Tibial nerve (tissue), 4 donors: ENCODE results near the gene SNRPD2. TPM values are rescaled to one million over a fixed set of nuclear protein-coding genes. Genes with fewer than 3 reads are reported as not detected.

Experiments used
- DNase-seq, 2 donors: peaks; one replicate each; pipeline ENCODE4 v3.0.0-alpha.2; 2019; ENCODE audit warnings: low spot score in 2 of 2
- H3K27ac ChIP-seq, 4 donors: fragments of 200-600 bp; sonication (generic) in 3 of 4; one replicate each; pipeline ENCODE4 v1.5.1; 2017 to 2019; ENCODE audit warnings: mild to moderate bottlenecking in 1 of 4
- H3K27me3 ChIP-seq, 2 donors: fragments of 200-600 bp; sonication (generic) in 1 of 2; one replicate each; pipeline versions ENCODE4 v1.5.1 to v1.6.0; 2017 to 2019
- H3K36me3 ChIP-seq, 3 donors: fragments of 200-600 bp; sonication (generic); one replicate each; pipeline ENCODE4 v1.5.1; 2018 to 2019
- H3K4me1 ChIP-seq, 4 donors: fragments of 200-600 bp; sonication (generic) in 3 of 4; one replicate each; pipeline ENCODE4 v1.5.1; 2017 to 2019
- H3K4me3 ChIP-seq, 4 donors: fragments of 200-600 bp; sonication (generic) in 3 of 4; one replicate each; pipeline ENCODE4 v1.5.1; 2017 to 2019; ENCODE audit warnings: mild to moderate bottlenecking in 1 of 4, moderate library complexity in 1 of 4
- H3K9me3 ChIP-seq, 4 donors: fragments of 200-600 bp; sonication (generic) in 3 of 4; one replicate each; pipeline ENCODE4 v1.5.1; 2017 to 2019
- CTCF ChIP-seq, 5 experiments: fragments of 200-600 bp in 3 of 5; fragments of 450-650 bp in 2 of 5; sonication (generic) in 3 of 5; IDR thresholded peaks; one replicate each; pipeline ENCODE4 v1.5.1; 2016 to 2019; ENCODE audit warnings: antibody characterized with exemption in 5 of 5, mild to moderate bottlenecking in 3 of 5, moderate library complexity in 2 of 5
- EP300 ChIP-seq, 2 donors: sonication (generic); formaldehyde crosslinking; IDR thresholded peaks; one replicate each; pipeline ENCODE4 v1.6.1; 2017; ENCODE audit warnings: antibody characterized with exemption in 2 of 2, mild to moderate bottlenecking in 1 of 2
- POLR2A ChIP-seq, 2 donors: fragments of 450-650 bp; IDR thresholded peaks; one replicate each; pipeline ENCODE4 v1.6.1; 2017; ENCODE audit warnings: antibody characterized with exemption in 2 of 2, mild to moderate bottlenecking in 2 of 2, moderate library complexity in 2 of 2
- WGBS, 2 donors: methylation state at CpG; one replicate each; pipeline ENCODE4 v1.1.5; 2018; 5-methylcytosine and 5-hydroxymethylcytosine counted together
- total RNA-seq, 4 donors: library from RNA; depleted of rRNA; stranded (reverse); fragments of >200 nt; gene quantifications; one replicate each; pipeline ENCODE4 v1.1.0, GENCODE V29; 2016

The SNRPD2 gene
- total RNA-seq, 4 donors from 2014 or later: 125 to 151 (median 137) TPM

GRCh38 chr19:45645068-45645630, 46.6 kb downstream of the SNRPD2 start:
- H3K36me3 ChIP-seq: no peaks in the 10 kb centered on the region
- no peak for TF ChIP-seq POLR2A (IDR thresholded peaks at IDR 0.05)
- TF ChIP-seq EP300 (IDR thresholded peaks at IDR 0.05): no peak
- no peak for TF ChIP-seq CTCF (IDR thresholded peaks at IDR 0.05)
- H3K27ac ChIP-seq: no peak overlapping the region
- H3K9me3 ChIP-seq: no peaks in the 10 kb centered on the region
- WGBS, 2 donors: 12 to 14% methylated on average over 23 to 27 of the region's 35 CpGs
- H3K4me3 ChIP-seq: peak overlapping the region in 2 of 4 donors; percentile 34 to 39
- peaks cover 0 to 48% (median 25%) of the 10 kb centered on the region in 4 donors for H3K4me1 ChIP-seq
- H3K27me3 ChIP-seq: peaks cover 0 to 44% of the 10 kb centered on the region in 2 donors
- no peak for DNase-seq

DNA sequence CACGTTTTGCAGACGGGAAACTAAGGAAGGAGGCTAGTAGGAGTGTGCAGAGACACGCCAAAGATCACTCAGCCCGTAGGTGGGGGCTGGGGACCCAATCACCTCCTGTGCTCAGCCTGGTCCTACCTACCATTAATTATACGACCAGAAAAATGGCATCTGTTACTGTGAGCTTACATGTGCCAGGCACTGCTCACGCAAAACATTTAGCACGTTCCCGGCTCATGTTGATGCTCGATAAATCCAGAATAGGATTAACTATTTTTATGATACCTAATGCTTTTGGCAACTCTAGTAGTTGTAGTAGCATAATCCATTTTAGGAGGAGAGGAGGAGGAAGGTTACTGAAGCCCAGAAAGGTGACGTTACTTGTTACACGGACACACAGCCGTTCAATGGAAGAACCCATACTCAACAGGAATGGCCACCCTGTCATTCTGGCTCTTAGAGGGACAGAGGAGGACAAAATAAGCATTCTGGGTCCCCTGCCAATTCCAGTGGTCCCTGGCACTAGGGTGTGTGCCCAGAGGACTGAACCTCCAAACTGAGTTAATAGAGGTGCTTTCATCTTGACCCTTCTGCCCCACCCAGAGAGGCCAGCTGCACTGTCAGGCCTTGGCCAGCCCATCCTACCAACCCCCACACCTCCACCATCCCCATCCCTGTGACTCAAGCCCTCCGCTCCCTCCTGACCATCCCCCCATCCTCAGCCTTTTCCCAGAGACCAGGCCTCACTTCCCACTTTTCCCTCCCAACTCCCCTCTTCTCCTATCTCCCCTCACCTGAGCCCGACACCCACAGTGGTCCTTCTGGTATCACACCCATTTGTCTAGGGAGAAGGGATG, 47.6 kb downstream of the SNRPD2 start:
- Histone ChIP-seq H3K36me3 (no peaks in the 10 kb centered on the region), H3K27me3 (peaks cover 0 to 36% of the 10 kb centered on the region in 2 donors), H3K4me1 (peaks cover 0 to 56% (median 25%) of the 10 kb centered on the region in 4 donors), H3K4me3 (no peak overlapping the region), H3K9me3 (no peaks in the 10 kb centered on the region), H3K27ac (no peak overlapping the region)
- TF ChIP-seq POLR2A (IDR thresholded peaks at IDR 0.05) (no peak), EP300 (IDR thresholded peaks at IDR 0.05) (no peak), CTCF (IDR thresholded peaks at IDR 0.05) (no peak)
- no peak for DNase-seq
- WGBS, 2 donors: 46 to 47% methylated on average over 14 of the region's 14 CpGs

DNA sequence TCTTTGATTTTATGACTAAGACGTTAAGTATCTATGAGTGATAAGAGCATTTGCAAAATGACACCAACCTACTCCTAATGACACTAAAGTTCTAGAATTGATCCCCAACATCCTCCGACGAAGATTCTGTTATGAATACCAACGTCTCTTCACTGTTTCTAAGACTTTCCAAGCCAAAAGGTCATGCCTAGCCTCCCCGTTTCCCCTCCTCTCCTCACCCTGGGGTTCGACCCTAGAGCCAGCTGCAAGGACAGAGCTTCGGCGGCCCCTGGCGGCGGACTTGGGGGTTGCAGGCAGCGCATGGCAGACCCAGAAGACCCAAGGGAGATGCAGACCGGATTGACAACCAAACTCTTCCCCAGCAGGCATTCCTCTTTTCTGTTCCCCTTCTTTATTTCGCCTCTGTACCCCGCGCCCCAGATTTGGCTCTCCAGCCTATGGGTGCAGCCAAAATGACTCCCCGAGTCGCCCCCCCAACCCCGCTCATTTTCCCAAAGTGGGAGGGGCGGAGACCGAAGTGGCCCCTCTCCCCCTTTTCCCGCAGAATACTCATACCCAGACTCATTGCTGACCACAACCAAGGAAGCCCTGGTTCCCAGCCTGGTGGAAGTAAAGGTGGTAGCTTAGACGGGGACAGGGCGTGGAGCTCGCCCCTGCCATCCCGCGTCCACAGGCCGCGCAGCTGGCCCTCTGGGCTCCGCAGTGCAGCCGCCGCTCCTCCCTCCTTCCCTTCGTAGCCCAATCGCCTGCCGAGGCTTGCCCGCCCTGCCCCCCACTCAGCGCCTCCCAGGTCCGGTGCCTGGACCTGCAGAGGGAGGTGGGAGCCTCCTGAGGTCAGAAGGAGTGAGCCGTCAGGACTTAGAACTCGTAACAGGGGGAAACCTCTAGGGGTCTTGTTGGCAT, 48.5 kb downstream of the SNRPD2 start:
- Histone ChIP-seq H3K27me3 (peaks cover 0 to 36% of the 10 kb centered on the region in 2 donors), H3K9me3 (no peaks in the 10 kb centered on the region), H3K36me3 (no peaks in the 10 kb centered on the region), H3K4me1 (peaks cover 0 to 64% (median 31%) of the 10 kb centered on the region in 4 donors), H3K4me3 (no peak overlapping the region), H3K27ac (no peak overlapping the region)
- WGBS, 2 donors: 8 to 12% methylated on average over 25 to 39 of the region's 39 CpGs
- peak in 1 of 2 donors; percentile 11 for TF ChIP-seq EP300 (IDR thresholded peaks at IDR 0.05)
- TF ChIP-seq CTCF (IDR thresholded peaks at IDR 0.05): peak; percentile 93 to 99 (median 96)
- TF ChIP-seq POLR2A (IDR thresholded peaks at IDR 0.05): no peak
- peak; percentile 70 to 91 for DNase-seq

GRCh38 chr19:45641274-45642105, 50.3 kb downstream of the SNRPD2 start:
- WGBS, 2 donors: 8 to 9% methylated on average over 27 to 39 of the region's 40 CpGs
- H3K27ac ChIP-seq: peak overlapping the region; percentile 43 to 83 (median 78)
- TF ChIP-seq POLR2A (IDR thresholded peaks at IDR 0.05) (no peak), EP300 (IDR thresholded peaks at IDR 0.05) (no peak), CTCF (IDR thresholded peaks at IDR 0.05) (no peak)

More at GRCh38 chr19:45641274-45642105, 50.3 kb downstream of the SNRPD2 start:
- H3K4me1 ChIP-seq: peaks cover 0 to 70% (median 31%) of the 10 kb centered on the region in 4 donors
- no peaks in the 10 kb centered on the region for H3K36me3 ChIP-seq
- peak; percentile 57 to 72 for DNase-seq
- peaks cover 0 to 33% of the 10 kb centered on the region in 2 donors for H3K27me3 ChIP-seq
- no peaks in the 10 kb centered on the region for H3K9me3 ChIP-seq
- H3K4me3 ChIP-seq: peak overlapping the region; percentile 17 to 48 (median 29)
